Measurements from ENCODE around the gene RAB11FIP5.

- TF ChIP-seq TAF1 (IDR thresholded peaks at IDR 0.05; ENCODE audit: low read depth, low read length) = no peak
- no peak for TF ChIP-seq POLR2A (IDR thresholded peaks at IDR 0.05; ENCODE audit: low read depth, low read length)
These were observed 1.4 kb downstream of the RAB11FIP5 start for GRCh38 chr2:73111073-73112025.

Measured in GM12891 (cell line).